Spinal cord (tissue), 10 donors: Measurements from ENCODE around the gene PPP2R5C. TPM values are rescaled to one million over a fixed set of nuclear protein-coding genes. Genes with fewer than 3 reads are reported as not detected.
"Not testable (repeated sequence)": the region's sequence is repeated elsewhere in the genome, so short reads cannot be mapped to it uniquely, and the experiment has no call there.

Experiments used
- DNase-seq, 6 donors: peaks; one replicate each; pipeline versions ENCODE4 v3.0.0 to v3.0.0-alpha.2; 2013 to 2015; ENCODE audit warnings: low spot score in 6 of 6, low read depth in 4 of 6
- H3K27ac ChIP-seq: one replicate; pipeline ENCODE4 v1.5.1; 2013; ENCODE audit warnings: low read depth, low read length, control low read depth
- H3K27me3 ChIP-seq: one replicate; pipeline ENCODE4 v1.6.1; 2013; ENCODE audit warnings: low read length; ENCODE audit not compliant: control insufficient read depth, insufficient read depth
- H3K36me3 ChIP-seq: one replicate; pipeline ENCODE4 v1.6.1; 2013; ENCODE audit warnings: low read length; ENCODE audit not compliant: control insufficient read depth, insufficient read depth
- H3K4me1 ChIP-seq: one replicate; pipeline ENCODE4 v1.6.1; 2013; ENCODE audit warnings: low read length; ENCODE audit not compliant: control insufficient read depth, insufficient read depth
- H3K4me3 ChIP-seq: one replicate; pipeline ENCODE4 v1.5.1; 2013; ENCODE audit warnings: low read depth, low read length, control low read depth
- H3K9me3 ChIP-seq: one replicate; pipeline ENCODE4 v1.6.1; 2013; ENCODE audit warnings: low read length; ENCODE audit not compliant: control insufficient read depth, insufficient read depth
- WGBS: methylation state at CpG from one replicate; pipeline ENCODE4 v1.1.5; 2013; ENCODE audit warnings: missing lambda C conversion rate; ENCODE audit not compliant: insufficient coverage; 5-methylcytosine and 5-hydroxymethylcytosine counted together
- polyA plus RNA-seq, 2 donors: library from polyadenylated mRNA; unstranded; fragments of 120-200 nt; gene quantifications; one replicate each; pipeline ENCODE4 v1.2.1, GENCODE V29; 2013; ENCODE audit not compliant: insufficient read length in 2 of 2
- total RNA-seq, 2 donors: library from RNA; depleted of rRNA in 1 of 2; stranded (reverse); fragments of 120-200 nt in 1 of 2; fragments of >200 nt in 1 of 2; gene quantifications; one replicate each; pipeline versions ENCODE4 v1.2.3 to v1.2.4, GENCODE V29; 2013 to 2014
- donor health status: healthy.

The PPP2R5C gene
- total and polyA plus RNA-seq, 4 donors, result 104 to 136 (median 123) TPM

DNA sequence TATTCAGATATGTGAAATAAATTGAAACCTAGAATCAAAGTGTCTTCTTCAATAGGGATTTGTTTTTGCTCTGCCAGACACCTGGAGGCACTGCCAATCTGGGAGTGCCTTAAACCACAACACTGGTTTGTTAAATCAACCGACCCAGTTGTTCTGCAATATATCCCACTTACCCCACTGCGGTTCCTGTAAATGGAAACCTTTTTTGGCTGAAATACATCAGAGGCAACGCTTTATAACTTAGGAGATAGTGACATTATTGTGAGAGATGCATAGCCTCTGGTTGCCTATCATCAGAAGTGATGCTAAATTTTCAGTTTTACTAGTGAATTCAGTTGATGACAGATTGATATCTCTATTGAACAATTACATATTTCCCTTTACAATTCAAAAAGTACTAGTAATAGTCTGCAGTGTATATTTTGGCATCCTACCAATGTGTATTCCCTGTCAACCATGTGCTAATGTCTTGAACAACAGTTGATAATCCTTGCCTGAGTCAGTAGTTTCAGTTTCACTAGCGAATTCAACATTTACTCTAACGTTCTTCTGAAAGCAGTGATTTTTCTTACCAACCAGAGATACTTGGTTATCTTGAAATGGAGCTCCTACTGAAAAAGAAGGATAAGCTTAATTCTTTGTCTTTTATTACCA, 30.5 kb downstream of the PPP2R5C start:
- peaks cover 9% of the 10 kb centered on the region for H3K36me3 ChIP-seq
- no peak overlapping the region for H3K4me3 ChIP-seq
- H3K27ac ChIP-seq, result no peak overlapping the region
- no peaks in the 10 kb centered on the region for H3K9me3 ChIP-seq
- no peaks in the 10 kb centered on the region for H3K4me1 ChIP-seq
- WGBS, result no CpG with 5 or more reads among the region's 5 CpGs
- no peaks in the 10 kb centered on the region for H3K27me3 ChIP-seq
- DNase-seq, result peak in 1 of 6 donors; percentile 13

DNA sequence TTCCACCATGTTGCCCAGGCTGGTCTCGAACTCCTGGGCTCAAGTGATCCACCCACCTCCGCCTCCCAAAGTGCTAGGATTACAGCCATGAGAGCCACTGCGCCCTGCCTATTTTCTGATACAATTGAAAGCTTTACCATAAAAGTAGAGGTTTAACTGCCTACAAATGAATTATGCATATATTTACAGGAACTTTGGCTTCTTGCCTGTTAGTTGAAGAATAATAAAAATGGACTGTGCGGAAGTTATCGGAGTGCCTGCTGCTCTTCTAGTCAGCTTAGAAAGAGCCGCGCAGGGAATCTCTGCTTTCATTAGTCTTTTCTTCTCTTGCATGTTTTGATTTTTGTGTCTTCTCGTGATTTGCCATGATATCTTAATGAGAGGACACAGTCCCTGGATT, 34.5 kb downstream of the PPP2R5C start:
- H3K27ac ChIP-seq, result no peak overlapping the region
- no peaks in the 10 kb centered on the region for H3K9me3 ChIP-seq
- H3K4me3 ChIP-seq, result no peak overlapping the region
- peaks cover 11% of the 10 kb centered on the region for H3K36me3 ChIP-seq
- 96% methylated on average over 5 of the region's 8 CpGs for WGBS
- no peaks in the 10 kb centered on the region for H3K4me1 ChIP-seq
- H3K27me3 ChIP-seq, result no peaks in the 10 kb centered on the region
- no peak for DNase-seq

DNA sequence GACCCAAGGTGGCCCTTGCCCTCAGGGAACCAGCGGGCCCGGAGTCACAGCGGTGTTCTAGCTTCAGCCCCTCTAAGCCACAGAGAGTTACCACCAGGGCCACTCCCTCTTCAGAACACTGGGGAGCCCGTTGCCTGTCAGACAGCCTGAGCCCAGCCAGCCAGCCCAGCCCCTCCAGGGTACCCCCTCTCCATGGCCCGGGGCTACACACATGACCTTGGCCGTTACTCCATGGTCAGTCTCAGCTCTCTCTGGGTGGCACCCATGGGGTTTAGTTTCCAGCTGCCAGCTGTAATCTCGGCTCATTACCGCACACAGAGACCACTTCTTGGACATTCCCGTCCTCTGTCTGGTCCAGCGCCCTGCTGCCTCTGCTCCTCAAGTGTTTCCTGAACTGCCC, 35.0 kb downstream of the PPP2R5C start:
- WGBS, result 91% methylated on average over 9 of the region's 10 CpGs

DNA sequence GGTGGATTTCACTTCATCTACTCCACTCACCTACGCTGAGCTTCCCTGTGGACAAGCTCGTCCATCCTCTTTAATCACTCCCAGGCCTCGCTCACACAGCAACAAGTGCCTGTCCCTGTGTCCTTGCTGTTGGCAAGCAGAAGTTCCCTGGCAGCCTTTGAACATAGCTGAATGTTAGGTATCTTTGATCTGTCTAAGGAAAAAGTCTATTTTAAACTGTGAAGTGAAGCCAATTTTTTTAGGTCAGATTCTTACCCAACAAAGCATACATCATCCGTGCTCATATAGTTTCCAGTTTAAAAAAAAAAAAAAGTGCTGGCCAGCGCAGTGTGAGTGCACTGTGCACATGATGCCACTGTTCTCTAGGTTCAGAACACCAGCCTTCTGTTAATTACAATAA, 36.3 kb downstream of the PPP2R5C start:
- no peak for DNase-seq
- no peak overlapping the region for H3K27ac ChIP-seq
- H3K27me3 ChIP-seq, result no peaks in the 10 kb centered on the region
- 80% methylated on average over 1 of the region's 5 CpGs for WGBS
- no peaks in the 10 kb centered on the region for H3K4me1 ChIP-seq
- peaks cover 11% of the 10 kb centered on the region for H3K36me3 ChIP-seq
- no peaks in the 10 kb centered on the region for H3K9me3 ChIP-seq
- H3K4me3 ChIP-seq, result no peak overlapping the region

More for the DNA sequence above, 35.0 kb downstream of the PPP2R5C start:
- H3K27me3 ChIP-seq, result no peaks in the 10 kb centered on the region
- no peak for DNase-seq
- H3K4me3 ChIP-seq, result no peak overlapping the region
- H3K36me3 ChIP-seq, result peaks cover 11% of the 10 kb centered on the region
- H3K4me1 ChIP-seq, result no peaks in the 10 kb centered on the region
- no peak overlapping the region for H3K27ac ChIP-seq
- H3K9me3 ChIP-seq, result no peaks in the 10 kb centered on the region

DNA sequence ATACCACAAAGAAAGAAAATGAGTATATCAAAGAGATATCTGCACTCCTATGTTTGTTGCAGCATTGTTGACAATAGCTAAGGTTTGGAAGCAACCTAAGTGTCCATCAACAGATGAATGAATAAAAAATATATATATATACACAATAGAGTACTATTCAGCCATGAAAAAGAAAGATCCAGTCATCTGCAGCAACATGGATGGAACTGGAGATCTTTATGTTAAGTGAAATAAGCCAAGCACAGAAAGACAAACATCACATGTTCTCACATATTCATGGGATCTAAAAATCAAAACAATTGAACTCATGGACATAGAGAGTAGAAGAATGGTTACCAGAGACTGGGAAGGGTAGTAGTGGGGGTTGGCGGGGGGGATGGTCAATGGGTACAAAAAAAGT, 42.9 kb downstream of the PPP2R5C start:
- H3K36me3 ChIP-seq, DNase-seq, H3K9me3 ChIP-seq, H3K27ac ChIP-seq, H3K4me1 ChIP-seq, H3K4me3 ChIP-seq, H3K27me3 ChIP-seq: not testable (repeated sequence)
- WGBS, result no CpG with 5 or more reads among the region's 1 CpG

DNA sequence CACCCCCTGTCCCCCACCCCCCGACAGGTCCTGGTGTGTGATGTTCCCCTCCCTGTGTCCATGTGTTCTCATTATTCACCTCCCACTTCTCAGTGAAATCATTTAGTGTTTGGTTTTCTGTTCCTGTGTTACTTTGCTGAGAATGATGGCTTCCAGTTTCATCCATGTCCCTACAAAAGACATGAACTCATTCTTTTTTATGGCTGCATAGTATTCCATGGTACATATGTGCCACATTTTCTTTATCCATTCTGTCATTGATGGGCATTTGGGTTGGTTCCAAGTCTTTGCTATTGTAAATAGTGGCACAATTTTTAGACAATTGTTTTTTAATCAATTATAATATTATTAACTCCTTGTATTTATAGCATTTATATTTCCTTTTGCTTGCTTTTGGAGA, 44.7 kb downstream of the PPP2R5C start:
- WGBS, result no CpG with 5 or more reads among the region's 1 CpG
- H3K36me3 ChIP-seq, H3K27ac ChIP-seq, H3K9me3 ChIP-seq, DNase-seq, H3K4me1 ChIP-seq, H3K4me3 ChIP-seq, H3K27me3 ChIP-seq: not testable (repeated sequence)

DNA sequence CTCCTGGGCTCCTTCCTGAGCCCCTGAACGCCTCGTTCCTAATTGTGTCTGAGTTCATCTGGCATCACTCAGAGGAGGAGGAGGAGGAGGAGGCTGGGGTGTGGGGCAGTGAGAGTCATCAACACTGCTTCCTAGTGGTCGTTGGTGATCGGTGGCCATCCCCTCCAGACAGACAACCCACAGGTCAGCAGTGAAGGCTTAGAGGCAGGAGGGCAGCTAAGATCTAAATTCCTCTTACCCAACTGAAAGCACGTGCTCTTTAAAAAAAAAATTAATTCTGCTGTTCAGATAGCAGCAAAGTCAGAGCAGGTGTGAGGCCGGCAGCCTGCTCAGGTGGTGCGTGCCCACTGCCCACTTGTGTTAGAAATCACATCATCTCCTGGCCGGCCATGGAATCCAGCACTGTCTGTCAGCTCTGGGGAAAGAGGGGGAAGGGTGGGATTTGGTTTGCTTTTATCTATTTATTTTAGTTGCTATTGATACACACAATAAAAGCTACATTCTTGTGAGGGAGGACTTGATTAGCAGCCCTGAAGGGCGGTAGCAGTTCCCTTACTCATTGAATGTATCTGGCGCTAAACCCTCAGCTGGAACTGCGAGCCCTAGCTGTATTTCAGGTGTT, 46.6 kb downstream of the PPP2R5C start:
- Histone ChIP-seq H3K36me3 (no peaks in the 10 kb centered on the region), H3K27ac (no peak overlapping the region), H3K4me3 (no peak overlapping the region)

DNA sequence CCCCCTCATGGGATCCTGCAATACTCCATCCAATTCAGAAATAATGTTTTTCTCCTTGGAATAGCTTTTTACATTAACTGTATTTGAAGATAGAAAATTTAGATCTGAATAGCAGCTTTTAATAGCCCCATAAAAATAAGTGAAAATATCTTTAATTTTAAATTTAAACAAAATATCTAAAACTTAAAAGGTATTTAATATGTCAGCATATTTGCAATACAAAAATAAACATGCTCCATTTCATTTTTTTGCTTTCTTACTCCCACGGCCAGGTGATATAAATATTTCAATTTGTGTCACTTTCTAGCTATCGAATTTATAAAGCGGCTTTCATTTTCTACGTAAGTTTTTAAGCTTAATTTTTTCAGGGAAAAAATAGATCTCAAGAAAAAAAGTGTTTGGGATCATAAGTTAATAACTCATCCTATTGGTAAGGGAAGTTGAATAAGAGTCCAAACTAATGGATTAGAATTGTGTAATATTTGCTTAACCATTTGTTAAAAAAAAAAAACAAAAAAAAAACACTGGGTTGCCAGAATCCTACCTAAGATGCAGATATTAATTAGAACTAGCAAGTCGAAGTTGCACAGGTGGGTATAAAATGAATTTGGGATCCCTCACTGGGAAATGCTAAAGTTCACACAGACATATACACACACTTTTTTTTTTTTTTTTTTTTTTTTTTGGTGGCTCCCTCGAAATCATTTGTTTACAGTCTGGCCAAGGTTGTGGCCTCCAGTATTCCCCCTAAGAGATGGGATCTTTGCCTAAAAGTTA, 47.6 kb downstream of the PPP2R5C start:
- Histone ChIP-seq H3K4me3 (peak overlapping the region; percentile 97), H3K36me3 (peaks cover 3% of the 10 kb centered on the region), H3K9me3 (no peaks in the 10 kb centered on the region), H3K27me3 (no peaks in the 10 kb centered on the region), H3K4me1 (peaks cover 18% of the 10 kb centered on the region), H3K27ac (peak overlapping the region; percentile 100)
- no CpG with 5 or more reads among the region's 6 CpGs for WGBS
- DNase-seq, result no peak

More for the DNA sequence above, 46.6 kb downstream of the PPP2R5C start:
- 31% methylated on average over 3 of the region's 11 CpGs for WGBS
- Histone ChIP-seq H3K27me3 (no peaks in the 10 kb centered on the region), H3K9me3 (no peaks in the 10 kb centered on the region), H3K4me1 (peaks cover 16% of the 10 kb centered on the region)
- DNase-seq, result no peak

DNA sequence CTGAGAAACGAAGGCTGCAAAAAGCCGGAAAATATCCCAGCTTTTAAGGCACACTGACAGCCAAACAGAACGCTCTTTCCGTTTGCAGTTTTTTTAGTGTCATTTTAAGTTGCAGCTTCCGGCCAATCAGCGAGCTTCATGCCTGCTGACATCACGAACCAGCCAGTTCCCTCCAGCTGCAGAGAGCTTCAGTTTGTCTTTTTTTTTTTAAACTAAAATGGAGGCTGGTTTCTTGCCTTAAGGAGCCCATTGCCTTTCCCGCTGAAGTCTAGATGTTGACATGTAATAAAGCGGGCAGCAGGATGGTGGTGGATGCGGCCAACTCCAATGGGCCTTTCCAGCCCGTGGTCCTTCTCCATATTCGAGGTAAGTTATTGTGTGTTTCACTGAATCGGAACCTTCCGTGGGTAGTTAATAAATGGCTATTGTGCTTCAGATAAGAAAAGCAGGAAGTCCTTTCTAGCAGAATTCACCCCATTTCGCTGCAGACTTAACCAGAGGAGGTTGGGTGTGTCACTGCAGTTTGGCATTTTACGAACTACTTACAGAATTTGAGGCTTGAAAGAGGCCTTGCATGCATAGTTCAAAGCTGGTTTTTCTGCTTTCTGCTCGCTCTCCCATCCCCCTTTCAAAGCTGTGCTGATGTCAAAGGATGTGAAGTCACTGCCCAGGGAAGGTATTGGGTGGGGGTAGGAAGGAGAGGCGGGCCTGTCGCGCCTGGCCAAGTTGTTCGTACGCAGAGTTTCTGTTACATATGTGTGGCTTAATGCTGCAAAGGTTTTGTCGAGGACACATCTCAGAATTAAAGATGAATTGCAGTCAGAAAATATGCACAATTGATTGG, 48.4 kb downstream of the PPP2R5C start:
- Histone ChIP-seq H3K36me3 (peaks cover 3% of the 10 kb centered on the region), H3K9me3 (no peaks in the 10 kb centered on the region), H3K4me3 (peak overlapping the region; percentile 97), H3K4me1 (peaks cover 18% of the 10 kb centered on the region), H3K27ac (peak overlapping the region; percentile 100), H3K27me3 (no peaks in the 10 kb centered on the region)
- DNase-seq, result peak; percentile 87 to 99 (median 94)
- WGBS, result 0% methylated on average over 19 of the region's 23 CpGs
